GM19193 (cell line): Measurements from ENCODE around the gene CACNB4.

ENCODE experiments used
- POLR2A ChIP-seq: IDR thresholded peaks from 4 replicates; pipeline ENCODE4 v1.6.1; 2011; ENCODE audit not compliant: insufficient read depth, insufficient read length; ENCODE audit errors: extremely low read depth

CACNB4 gene

GRCh38 chr2:151977631-151978030 is 121.2 kb downstream of the CACNB4 start:
- TF ChIP-seq POLR2A = no peak

- TF ChIP-seq POLR2A = no peak
Measured at GRCh38 chr2:151976945-151977353, 121.9 kb downstream of the CACNB4 start.

- no peak for TF ChIP-seq POLR2A
Measured at GRCh38 chr2:151975460-151976414, 123.1 kb downstream of the CACNB4 start.

- TF ChIP-seq POLR2A = no peak
Measured at GRCh38 chr2:151974988-151975387, 123.9 kb downstream of the CACNB4 start.

- TF ChIP-seq POLR2A = no peak
Measured at GRCh38 chr2:151973901-151974199, 125.0 kb downstream of the CACNB4 start.

GRCh38 chr2:151973013-151973900 is 125.6 kb downstream of the CACNB4 start:
- no peak for TF ChIP-seq POLR2A

GRCh38 chr2:151972241-151973012 is 126.4 kb downstream of the CACNB4 start:
- no peak for TF ChIP-seq POLR2A

GRCh38 chr2:151971301-151972051 is 127.4 kb downstream of the CACNB4 start:
- no peak for TF ChIP-seq POLR2A

GRCh38 chr2:151968770-151969470 is 129.9 kb downstream of the CACNB4 start:
- TF ChIP-seq POLR2A = no peak

GRCh38 chr2:151967829-151968722 is 130.8 kb downstream of the CACNB4 start:
- TF ChIP-seq POLR2A = no peak

- no peak for TF ChIP-seq POLR2A
Measured at GRCh38 chr2:151965884-151966283, 133.0 kb downstream of the CACNB4 start.

GRCh38 chr2:151961558-151961957 is 137.3 kb downstream of the CACNB4 start:
- no peak for TF ChIP-seq POLR2A

GRCh38 chr2:151959238-151959637 is 139.6 kb downstream of the CACNB4 start:
- no peak for TF ChIP-seq POLR2A
